ENCODE results near the gene PSMD6. TPM values are rescaled to one million over a fixed set of nuclear protein-coding genes. Genes with fewer than 3 reads are reported as not detected.
A peak's percentile ranks its signal among the peaks of the same experiment; 100 is the strongest.

Gene PSMD6
- total and polyA plus RNA-seq, 7 donors = 49.2 to 71.7 (median 61.9) TPM

- no peak for DNase-seq
- Histone ChIP-seq H3K36me3 (no peaks in the 10 kb centered on the region), H3K27me3 (no peaks in the 10 kb centered on the region), H3K4me1 (peaks cover 0 to 84% (median 72%) of the 10 kb centered on the region in 4 donors), H3K9me3 (no peaks in the 10 kb centered on the region), H3K27ac (peak overlapping the region; percentile 37 to 81 (median 78)), H3K4me3 (no peak overlapping the region)
- no peak for TF ChIP-seq EP300 (IDR thresholded peaks at IDR 0.05)
- no peak for TF ChIP-seq POLR2A (IDR thresholded peaks at IDR 0.05)
- TF ChIP-seq POLR2AphosphoS5 (IDR thresholded peaks at IDR 0.05) = no peak
- no peak for TF ChIP-seq CTCF (IDR thresholded peaks at IDR 0.05)
- intact Hi-C loops (cut with DNase I) = loop anchor here (5.0 kb wide), 1 partner anchor 105 kb away; the partner anchor contains the start of genes ATXN7 and THOC7
- WGBS, 2 donors = 27 to 55% methylated on average over 1 of the region's 1 CpG
Observed at GRCh38 chr3:63966871-63967270, 56.4 kb downstream of the PSMD6 start.

- intact Hi-C loops (cut with DNase I) = loop anchor here (5.0 kb wide), 1 partner anchor 104 kb away; the partner anchor contains the start of genes ATXN7 and THOC7
- Histone ChIP-seq H3K27ac (peak overlapping the region; percentile 37 to 79 (median 75)), H3K4me3 (no peak overlapping the region), H3K4me1 (peaks cover 0 to 82% (median 69%) of the 10 kb centered on the region in 4 donors), H3K27me3 (no peaks in the 10 kb centered on the region), H3K9me3 (no peaks in the 10 kb centered on the region), H3K36me3 (no peaks in the 10 kb centered on the region)
- 86 to 89% methylated on average over 4 of the region's 4 CpGs for WGBS, 2 donors
- DNase-seq = no peak
- TF ChIP-seq POLR2AphosphoS5 (IDR thresholded peaks at IDR 0.05) = no peak
- no peak for TF ChIP-seq POLR2A (IDR thresholded peaks at IDR 0.05)
- no peak for TF ChIP-seq EP300 (IDR thresholded peaks at IDR 0.05)
- TF ChIP-seq CTCF (IDR thresholded peaks at IDR 0.05) = no peak
Observed at GRCh38 chr3:63966007-63966406, 57.3 kb downstream of the PSMD6 start.

GRCh38 chr3:63964681-63965485 lies 58.4 kb downstream of the PSMD6 start:
- peak overlapping the region; percentile 63 to 79 (median 75) for H3K27ac ChIP-seq
- intact Hi-C loops (cut with DNase I) = loop anchor here (5.0 kb wide), 1 partner anchor 103 kb away; the partner anchor contains the start of genes ATXN7 and THOC7
- H3K4me3 ChIP-seq = no peak overlapping the region
- no peak for TF ChIP-seq CTCF (IDR thresholded peaks at IDR 0.05)
- TF ChIP-seq POLR2A (IDR thresholded peaks at IDR 0.05) = no peak
- no peak for TF ChIP-seq EP300 (IDR thresholded peaks at IDR 0.05)
- TF ChIP-seq POLR2AphosphoS5 (IDR thresholded peaks at IDR 0.05) = no peak
- no peaks in the 10 kb centered on the region for H3K27me3 ChIP-seq
- no peaks in the 10 kb centered on the region for H3K9me3 ChIP-seq
- peaks cover 0 to 81% (median 69%) of the 10 kb centered on the region in 4 donors for H3K4me1 ChIP-seq
- H3K36me3 ChIP-seq = no peaks in the 10 kb centered on the region
- DNase-seq = no peak
- WGBS, 2 donors = 28 to 67% methylated on average over 6 of the region's 6 CpGs

GRCh38 chr3:63963496-63963895 lies 59.8 kb downstream of the PSMD6 start:
- intact Hi-C loops (cut with DNase I) = no loop called here
- DNase-seq = no peak
- H3K9me3 ChIP-seq = no peaks in the 10 kb centered on the region
- peaks cover 0 to 81% (median 66%) of the 10 kb centered on the region in 4 donors for H3K4me1 ChIP-seq
- H3K27me3 ChIP-seq = no peaks in the 10 kb centered on the region
- H3K4me3 ChIP-seq = no peak overlapping the region
- peak overlapping the region in 3 of 4 donors; percentile 73 to 79 (median 77) for H3K27ac ChIP-seq
- H3K36me3 ChIP-seq = no peaks in the 10 kb centered on the region
- no peak for TF ChIP-seq POLR2A (IDR thresholded peaks at IDR 0.05)
- no peak for TF ChIP-seq CTCF (IDR thresholded peaks at IDR 0.05)
- TF ChIP-seq EP300 (IDR thresholded peaks at IDR 0.05) = no peak
- TF ChIP-seq POLR2AphosphoS5 (IDR thresholded peaks at IDR 0.05) = no peak
- WGBS, 2 donors = 86 to 88% methylated on average over 1 of the region's 1 CpG
